ENCODE results near the gene SLC12A7.

GRCh38 chr5:1140171-1140817 is 28.4 kb upstream of the SLC12A7 start:
- TF ChIP-seq CTCF (IDR thresholded peaks at IDR 0.05) (peak; percentile 55 to 75 (median 68)), POLR2A (IDR thresholded peaks at IDR 0.05) (no peak)

Measured in thyroid gland (tissue), 4 donors.